HG02759 (cell line): ENCODE data around the gene SLC22A1.
"Not testable (repeated sequence)": the region's sequence is repeated elsewhere in the genome, so short reads cannot be mapped to it uniquely, and the experiment has no call there.

Experiments
- ATAC-seq: cut with Tn5 transposase; IDR thresholded peaks from one replicate; pipeline ENCODE4 v1.9.1; 2021; ENCODE audit warnings: mild to moderate bottlenecking, moderate library complexity; ENCODE audit not compliant: unreplicated experiment

Gene SLC22A1

DNA sequence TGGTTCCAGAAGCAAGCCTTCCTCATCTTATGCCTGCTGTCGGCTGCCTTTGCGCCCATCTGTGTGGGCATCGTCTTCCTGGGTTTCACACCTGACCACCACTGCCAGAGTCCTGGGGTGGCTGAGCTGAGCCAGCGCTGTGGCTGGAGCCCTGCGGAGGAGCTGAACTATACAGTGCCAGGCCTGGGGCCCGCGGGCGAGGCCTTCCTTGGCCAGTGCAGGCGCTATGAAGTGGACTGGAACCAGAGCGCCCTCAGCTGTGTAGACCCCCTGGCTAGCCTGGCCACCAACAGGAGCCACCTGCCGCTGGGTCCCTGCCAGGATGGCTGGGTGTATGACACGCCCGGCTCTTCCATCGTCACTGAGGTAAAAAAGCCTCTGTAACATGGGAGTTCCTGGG is 366 bp downstream of the SLC22A1 start:
- no peak for ATAC-seq

DNA sequence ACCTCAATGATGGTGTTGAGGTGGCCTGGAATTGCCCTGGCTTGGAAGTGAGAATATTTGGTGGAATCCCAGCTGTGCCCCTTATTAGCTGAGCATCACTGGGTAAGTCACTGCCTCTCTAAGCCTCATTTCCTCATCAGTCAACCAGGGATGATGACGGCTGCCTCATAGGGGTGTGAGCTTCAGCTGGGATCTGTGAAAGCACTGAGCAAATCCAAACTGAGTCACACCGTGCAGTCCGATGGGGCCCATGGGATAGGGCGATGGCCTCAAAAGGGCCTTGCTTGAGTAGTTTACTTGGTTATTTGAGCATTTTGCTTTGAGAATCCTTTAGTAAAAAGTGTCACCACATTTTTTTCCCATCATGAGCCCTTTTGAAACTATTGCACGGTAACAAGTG is 1.1 kb downstream of the SLC22A1 start:
- ATAC-seq, result no peak

DNA sequence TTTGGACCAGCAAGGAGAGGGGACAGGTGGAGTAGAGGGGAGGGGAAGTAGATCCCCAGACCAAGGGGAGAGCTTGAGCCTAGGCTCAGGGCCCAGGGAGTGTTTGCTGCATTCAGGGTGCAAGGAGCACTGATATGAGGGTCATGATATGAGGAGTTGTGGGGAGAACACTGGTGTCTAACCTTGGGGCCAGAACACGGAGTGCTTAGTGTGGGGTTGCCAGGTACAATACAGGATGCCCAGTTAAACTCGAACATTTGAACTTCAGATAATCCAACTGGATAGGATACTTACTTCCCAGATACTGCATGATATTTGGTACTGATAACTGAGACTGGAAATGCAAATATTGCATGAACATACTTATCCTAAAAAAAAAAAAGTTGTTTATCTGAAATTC is 2.4 kb downstream of the SLC22A1 start:
- no peak for ATAC-seq

DNA sequence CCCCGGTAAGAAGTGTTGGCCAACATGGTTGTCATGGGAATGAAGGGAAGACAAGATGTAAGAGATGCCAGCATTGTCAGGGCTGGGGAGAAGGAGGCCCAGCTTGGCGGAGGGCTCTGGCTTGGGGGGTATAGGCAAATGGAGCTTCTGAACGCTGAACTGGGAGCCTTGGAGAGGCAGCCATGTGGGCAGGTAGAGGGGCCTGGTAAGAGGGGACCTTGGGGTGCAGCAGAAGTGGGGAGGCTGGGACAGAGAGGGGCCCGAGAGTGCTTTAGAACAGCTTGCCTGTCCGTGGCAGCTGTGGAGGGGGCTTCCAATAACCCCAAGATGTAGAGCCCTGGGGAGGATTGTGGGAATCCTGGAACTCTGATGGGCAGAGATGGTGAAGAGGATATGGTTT is 3.0 kb downstream of the SLC22A1 start:
- ATAC-seq, result no peak

DNA sequence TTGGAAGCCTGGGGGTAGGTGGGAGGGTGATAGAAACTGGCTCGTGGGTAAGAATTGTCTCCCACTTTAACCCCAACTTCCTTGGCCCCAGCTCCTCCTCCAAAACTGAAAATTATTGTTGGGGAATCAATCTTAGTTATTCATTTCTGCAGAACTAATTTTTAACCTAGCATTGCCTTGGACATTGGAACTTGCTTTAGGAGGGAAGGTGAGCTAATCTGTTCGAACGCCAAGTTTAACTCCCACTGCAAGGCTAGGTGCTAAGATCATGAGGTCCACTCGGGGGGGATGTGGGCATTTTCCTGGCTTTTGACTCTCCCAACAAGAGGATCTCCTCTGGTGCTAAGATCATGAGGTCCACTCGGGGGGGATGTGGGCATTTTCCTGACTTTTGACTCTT is 3.5 kb downstream of the SLC22A1 start:
- ATAC-seq, result not testable (repeated sequence)

DNA sequence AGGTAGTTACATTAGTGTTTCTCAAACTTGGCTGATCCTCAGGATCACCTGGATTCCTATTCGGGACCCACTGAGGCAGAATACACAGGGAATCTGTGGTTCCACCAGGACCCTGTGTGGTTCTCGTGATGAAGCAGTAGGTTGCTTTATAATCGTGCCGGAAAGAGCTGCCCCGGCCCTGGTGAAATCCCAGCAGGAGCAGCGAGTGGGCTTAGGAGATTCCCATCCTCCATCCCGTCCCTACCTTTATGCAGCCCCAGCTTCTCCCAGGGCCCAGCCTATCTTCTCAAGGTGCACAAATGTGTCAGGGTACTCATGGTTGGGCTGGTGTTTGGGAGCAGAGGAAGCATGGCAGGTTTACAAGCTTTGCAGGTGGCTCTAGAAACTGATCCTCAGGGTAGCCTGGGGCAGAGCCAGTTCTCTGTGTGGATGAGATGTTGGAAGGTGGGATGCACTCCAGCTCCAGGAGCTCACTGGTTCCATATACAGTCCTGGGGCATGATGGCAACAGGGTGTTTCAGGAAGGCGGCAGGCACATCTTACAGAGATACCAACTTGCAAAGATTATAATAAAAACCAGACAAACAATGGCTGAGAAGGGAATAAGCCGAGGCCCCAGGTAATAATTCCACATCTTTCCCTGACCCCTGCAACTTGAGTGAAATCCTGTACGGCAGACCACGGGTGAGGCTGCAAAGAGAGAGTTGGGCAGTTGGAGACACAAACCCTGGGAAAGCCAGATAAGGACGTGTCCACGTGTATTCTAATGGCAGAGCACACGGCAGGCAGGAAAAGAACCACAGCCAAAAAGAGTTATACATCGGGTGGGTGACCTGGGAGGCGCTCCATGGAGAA is 5.9 kb downstream of the SLC22A1 start:
- no peak for ATAC-seq

DNA sequence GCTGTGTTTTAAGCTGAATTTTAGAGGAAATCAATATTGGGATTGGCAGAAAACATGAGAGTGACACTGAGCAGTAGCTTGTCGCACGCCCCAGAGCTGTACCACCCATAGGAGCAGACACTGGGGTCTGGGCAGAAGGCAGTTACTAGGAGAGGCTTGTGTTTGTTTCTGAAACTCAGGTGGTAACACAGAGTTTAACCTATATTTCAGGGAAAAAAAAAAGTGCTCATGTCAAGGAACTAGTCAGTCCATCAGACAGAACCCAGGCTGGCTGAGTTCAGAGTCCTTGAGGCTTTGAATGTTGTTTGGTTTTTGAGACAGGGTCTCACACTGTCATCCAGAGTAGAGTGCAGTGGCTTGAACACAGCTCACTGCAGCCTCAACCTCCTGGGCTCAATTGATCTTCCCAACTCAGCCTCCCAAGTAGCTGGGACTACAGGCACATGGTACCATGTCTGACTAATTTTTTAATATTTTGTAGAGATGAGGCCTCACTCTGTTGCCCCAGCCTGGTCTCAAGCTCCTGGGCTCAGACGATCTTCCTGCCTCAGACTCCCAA is 6.6 kb downstream of the SLC22A1 start:
- no peak for ATAC-seq

DNA sequence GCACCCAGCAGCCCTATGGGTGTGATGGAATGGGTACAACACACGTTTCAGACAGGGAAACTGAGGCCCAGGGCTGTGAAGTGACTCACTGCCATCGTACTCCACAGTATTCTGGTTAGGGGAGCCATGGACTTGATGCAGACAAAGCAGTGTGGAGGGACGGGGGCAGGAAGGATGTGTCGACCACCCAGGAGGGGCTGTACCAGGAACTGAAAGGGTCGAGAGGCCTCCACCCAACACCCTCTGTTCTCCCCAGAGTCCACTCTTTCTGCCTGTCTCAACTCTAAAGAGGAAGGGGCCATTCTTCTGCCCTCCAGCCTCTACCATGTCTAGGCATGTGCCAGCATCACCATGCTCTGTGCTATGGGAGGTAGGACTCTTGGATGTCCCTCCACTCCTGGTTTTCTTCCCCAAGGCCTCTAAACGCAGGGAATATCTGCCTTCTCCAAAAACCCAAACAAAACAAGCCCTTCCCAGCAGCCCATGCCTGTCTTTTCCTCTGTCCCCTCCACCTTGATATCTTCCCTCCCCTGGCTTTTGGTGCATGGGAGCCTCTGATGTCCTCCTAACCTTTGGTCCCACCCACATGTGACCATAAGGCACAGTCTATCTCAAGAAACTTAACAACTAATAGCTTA is 7.4 kb downstream of the SLC22A1 start:
- ATAC-seq, result no peak

DNA sequence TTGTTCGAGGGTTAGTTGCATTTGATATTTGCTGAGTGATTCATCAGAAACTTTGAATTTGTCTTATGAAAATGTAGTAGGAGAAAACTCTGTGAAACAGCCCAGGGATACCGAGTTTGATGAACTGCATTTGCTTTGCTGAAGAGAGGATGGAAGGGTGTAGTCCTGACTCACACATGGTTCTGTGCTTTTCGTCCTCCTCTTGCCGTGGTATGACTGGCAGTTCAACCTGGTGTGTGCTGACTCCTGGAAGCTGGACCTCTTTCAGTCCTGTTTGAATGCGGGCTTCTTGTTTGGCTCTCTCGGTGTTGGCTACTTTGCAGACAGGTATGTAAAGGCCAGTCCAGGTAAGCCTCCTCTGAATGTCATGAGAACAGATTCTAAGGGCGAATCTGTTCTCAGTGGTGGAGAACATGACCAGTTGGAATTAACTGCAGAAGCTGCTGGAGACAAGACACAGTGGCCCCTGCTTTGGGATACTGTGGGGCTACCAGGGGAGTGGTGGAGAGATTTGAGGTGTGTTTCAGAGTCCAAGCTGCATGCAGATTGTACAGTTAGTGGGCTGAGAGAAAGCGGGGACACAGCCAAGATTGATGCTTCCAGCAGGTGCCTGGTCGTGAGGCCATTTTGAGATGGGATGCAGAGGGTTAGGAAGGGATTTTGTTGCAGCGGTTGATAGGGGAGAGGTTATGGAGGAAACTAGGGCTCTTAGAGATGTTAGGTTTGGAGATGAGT is 8.4 kb downstream of the SLC22A1 start:
- ATAC-seq, result no peak

DNA sequence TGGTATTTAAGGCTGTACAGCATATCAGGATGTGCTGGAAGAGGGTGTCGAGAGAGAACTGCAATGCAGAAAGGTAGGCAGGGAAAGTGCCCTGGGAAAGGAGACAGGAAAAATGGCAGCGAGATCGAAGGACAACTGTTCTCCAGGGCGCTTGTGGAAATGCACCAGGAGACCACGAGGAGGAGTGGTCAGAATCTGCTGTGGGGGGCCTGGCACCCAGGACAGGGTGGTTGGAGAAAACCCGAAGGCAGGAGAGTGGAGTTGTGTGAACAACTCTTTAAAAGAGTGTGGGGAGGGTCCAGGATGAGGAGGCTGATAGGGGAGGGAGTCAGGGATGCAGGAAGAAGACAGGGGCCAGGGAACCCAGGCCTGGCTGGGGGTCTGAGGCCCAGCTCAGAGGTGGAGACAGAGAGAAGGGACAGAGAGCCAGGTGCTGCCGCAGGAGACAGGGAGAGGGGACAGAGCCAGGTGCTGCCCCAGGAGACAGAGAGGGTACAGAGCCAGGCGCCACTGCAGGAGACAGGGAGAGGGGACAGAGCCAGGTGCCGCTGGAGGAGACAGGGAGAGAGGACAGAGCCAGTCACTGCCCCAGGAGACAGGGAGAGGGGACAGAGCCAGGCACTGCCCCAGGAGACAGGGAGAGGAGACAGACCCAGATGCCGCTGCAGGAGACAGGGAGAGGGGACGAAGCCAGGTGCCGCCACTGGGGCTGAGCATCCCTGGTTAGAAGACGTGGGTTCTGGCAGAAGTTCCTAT is 9.3 kb downstream of the SLC22A1 start:
- ATAC-seq, result no peak

DNA sequence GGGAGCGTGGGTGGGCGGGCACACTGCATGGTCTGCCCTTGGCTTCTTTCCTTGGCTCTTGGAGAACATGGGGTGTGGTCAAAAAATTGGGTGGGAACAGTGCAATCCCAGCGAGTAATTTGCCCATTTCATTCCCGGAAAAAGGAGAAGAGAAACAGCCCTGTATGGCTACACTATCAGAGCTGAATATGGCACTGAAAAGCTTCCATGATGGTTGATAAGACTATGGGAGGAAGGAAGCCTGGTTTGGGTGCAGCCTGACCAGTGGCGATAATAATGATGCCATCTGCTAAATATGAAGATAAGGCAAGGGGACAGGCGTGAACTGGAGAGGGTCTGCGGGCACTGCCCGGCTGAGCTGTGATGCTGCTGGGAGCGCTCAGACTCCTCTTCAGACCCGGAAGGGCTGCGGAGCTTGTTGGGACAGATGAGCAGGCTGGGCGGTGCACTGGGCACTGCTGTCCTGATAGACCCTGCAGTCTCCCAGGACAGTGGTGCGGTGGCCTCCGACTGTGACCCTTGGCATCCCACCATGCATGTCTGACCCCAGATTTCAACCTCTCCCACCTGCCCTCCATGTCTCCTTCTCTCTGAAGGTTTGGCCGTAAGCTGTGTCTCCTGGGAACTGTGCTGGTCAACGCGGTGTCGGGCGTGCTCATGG is 10.2 kb downstream of the SLC22A1 start:
- no peak for ATAC-seq

DNA sequence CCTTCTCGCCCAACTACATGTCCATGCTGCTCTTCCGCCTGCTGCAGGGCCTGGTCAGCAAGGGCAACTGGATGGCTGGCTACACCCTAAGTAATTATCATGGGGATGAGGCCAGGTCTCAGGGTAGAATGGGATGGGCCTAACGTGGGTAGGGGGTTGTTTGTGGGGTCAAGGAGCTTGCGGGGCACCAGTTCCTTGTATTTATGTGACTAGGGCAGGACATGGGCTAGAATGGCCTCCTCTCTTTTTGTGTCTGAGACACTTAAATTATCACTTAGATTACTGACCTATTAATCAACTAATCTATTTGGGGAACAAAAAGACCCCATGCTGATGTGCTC is 10.7 kb downstream of the SLC22A1 start:
- ATAC-seq, result no peak

DNA sequence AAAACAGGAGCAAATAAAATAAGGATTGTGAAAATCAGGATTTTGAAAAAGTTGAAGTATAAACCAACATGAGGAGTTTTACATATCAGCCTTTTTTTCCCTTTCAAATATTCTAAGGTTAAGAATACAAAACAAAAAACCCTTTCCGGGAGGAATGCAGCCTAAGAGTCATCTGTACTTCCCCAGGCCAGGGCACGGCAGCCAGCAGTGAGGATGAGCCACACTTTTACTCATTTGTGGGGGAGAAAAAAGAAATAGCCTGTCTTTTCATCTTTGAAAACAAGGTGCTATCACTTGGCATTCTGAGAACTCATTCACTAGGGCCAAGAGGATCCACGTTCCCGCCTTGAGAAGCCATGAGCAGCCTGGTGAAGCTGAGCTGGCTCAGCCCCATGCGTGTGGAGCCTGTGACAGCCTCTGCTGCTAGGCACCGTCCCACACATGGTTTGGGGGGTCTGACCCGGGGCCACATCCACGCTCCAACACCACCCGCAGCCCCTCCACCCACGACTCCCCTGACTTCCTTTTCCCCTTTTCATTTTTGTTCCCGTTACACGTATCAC is 11.2 kb downstream of the SLC22A1 start:
- ATAC-seq, result no peak

DNA sequence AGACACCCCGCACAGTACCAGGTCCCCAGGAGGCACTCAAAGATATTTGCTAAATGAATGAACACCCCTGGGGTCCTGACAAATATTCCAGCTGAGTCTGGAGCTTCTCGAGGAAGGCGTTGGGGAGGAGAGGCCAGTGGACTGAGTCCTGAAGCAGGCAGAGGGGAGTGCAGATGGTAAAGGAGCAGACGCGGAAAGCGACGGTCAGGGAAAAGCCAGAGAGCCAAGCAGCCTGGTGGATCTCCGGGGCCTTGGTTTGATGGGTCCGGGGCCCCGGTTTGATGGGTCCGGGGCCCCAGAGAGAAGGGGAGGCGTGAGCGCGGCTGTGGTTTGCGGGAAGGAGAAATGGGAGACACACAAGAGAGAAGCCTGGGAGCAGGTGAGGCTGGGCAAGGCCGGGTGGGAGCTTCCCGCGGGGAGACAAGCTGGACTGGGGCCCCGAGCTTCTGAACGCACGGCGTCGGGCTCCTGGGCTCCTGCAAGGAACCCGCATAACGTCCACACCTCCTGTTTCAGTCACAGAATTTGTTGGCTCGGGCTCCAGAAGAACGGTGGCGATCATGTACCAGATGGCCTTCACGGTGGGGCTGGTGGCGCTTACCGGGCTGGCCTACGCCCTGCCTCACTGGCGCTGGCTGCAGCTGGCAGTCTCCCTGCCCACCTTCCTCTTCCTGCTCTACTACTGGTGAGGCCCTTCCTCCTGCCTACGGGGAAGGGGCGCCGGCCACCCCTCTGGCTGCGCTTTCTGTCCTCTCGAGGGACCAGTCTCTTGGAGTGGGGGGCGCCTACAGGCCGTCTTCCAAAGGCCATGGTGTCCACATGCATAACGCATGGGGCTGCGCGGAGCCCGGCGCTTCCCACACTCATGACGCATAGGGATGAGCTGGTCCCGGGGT is 12.1 kb downstream of the SLC22A1 start:
- ATAC-seq, result no peak

DNA sequence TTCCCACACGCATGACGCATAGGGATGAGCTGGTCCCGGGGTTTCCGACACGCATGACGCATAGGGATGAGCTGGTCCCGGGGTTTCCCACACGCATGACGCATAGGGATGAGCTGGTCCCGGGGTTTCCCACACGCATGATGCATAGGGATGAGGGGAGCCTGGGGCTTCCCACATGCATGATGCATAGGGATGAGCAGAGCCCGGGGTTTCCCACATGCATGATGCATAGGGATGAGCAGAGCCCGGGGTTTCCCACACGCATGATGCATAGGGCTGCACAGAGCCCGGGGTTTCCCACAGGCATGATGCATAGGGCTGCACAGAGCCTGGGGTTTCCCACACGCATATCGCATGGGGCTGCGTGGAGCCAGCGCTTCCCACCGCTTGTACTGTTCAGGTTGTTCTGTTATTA is 12.7 kb downstream of the SLC22A1 start:
- not testable (repeated sequence) for ATAC-seq

DNA sequence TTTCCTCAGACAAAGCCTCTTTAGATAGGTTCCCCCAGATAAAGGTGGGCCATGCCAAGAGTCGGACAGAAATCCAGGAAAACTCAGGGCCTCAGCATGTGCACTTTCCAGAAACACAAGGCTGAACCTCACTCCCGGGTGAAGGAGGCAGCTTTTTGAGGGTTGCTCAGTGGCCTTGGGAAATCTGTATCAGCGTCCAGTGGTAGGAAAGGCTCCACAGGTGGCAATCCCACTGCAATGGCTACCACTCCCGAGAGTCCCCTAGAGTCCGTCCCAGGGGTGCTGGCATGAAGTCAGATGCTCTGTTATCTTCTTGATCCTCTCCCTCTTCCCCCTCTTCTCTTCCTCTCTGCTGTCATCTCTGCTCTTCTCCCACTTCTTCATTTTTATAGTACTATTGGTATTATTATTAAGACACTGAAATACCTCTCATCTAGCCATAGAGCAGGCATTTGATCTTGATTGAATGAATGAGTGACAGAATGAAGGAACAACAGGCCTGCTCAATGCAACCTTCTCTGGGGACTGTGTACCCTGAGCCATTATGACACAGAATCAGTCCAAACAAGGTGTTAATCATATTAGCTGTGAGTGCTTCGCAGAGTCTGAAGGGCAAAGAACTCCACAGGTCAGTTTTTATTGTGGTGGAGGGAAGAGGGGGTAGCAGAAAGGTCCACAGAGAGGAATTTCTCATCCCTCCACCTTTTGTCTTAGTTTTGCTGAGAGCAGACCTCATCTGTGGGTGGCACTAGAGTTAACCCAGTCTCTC is 13.3 kb downstream of the SLC22A1 start:
- no peak for ATAC-seq

DNA sequence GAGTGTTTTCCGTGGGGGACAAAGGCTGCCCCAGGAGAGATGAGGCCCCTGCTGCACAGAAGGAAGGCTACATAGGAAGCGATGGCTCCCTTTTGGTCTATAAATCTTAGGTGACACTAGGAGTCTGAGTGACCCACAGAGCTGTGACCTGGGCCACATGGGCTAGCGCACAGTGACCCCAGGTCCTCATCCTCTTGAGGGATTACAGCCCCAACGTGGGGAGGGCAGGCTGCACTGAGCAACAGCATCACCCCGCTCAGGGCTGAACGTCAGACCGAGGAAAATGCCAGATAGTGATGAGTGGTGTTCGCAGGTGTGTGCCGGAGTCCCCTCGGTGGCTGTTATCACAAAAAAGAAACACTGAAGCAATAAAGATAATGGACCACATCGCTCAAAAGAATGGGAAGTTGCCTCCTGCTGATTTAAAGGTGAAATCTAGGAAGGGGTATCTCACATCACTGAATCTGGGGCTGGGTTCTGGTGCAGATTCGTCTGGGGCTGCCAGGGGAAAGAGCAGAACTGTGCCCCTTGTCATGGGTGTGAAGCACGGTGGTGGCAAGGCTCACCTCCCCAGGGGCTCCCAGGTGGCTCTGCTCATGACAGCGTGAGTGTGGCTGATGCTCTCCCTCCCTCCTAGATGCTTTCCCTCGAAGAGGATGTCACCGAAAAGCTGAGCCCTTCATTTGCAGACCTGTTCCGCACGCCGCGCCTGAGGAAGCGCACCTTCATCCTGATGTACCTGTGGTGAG is 14.5 kb downstream of the SLC22A1 start:
- ATAC-seq, result no peak
